GM12872 (cell line): Measurements from ENCODE around the gene CDHR5.

Source experiments
- CTCF ChIP-seq: IDR thresholded peaks from 3 replicates; pipeline ENCODE4 v1.5.1; 2011; ENCODE audit warnings: low read depth, mild to moderate bottlenecking, low read length, moderate library complexity; ENCODE audit not compliant: insufficient read depth

Gene CDHR5

GRCh38 chr11:650482-650881 is 25.7 kb upstream of the CDHR5 start:
- no peak for TF ChIP-seq CTCF

GRCh38 chr11:646214-646613 is 21.5 kb upstream of the CDHR5 start:
- no peak for TF ChIP-seq CTCF

GRCh38 chr11:645536-645935 is 20.8 kb upstream of the CDHR5 start:
- TF ChIP-seq CTCF = no peak

- TF ChIP-seq CTCF = no peak
Measured at GRCh38 chr11:643849-644738, 19.3 kb upstream of the CDHR5 start.

- TF ChIP-seq CTCF = no peak
Measured at GRCh38 chr11:643366-643765, 18.6 kb upstream of the CDHR5 start.

GRCh38 chr11:641806-642370 is 17.1 kb upstream of the CDHR5 start:
- TF ChIP-seq CTCF = no peak

GRCh38 chr11:640021-640706 is 15.4 kb upstream of the CDHR5 start:
- no peak for TF ChIP-seq CTCF
